ENCODE measurements around the gene ARGLU1.

ARGLU1 gene

GRCh38 chr13:106588367-106588766 lies 20.4 kb upstream of the ARGLU1 start:
- POLR2A ChIA-PET, result no interaction called here
- no peak overlapping the region for H3K4me3 ChIP-seq (ENCODE audit: control insufficient read depth in 1 of 7, extremely low read depth in 1 of 7, insufficient read depth in 4 of 7, low read depth in 2 of 7, low read length in 6 of 7)
- CTCF ChIA-PET, result interaction anchor here (1.1 to 1.4 kb wide), 2 partner anchors 11 to 13 kb away, joined by 4 read pairs; no protein-coding TSS in a partner anchor
- H3K27me3 ChIP-seq (replicated peaks in 2 of 5; ENCODE audit: control insufficient read depth in 4 of 5, insufficient read depth in 5 of 5, low read length in 4 of 5), result no peaks in the 10 kb centered on the region
- H3K4me1 ChIP-seq (ENCODE audit: control extremely low read depth in 1 of 4, control insufficient read depth in 4 of 4, insufficient read depth in 4 of 4, low read length in 3 of 4), result peaks cover 0 to 7% (median 5%) of the 10 kb centered on the region in 4 experiments
- WGBS (ENCODE audit: insufficient coverage), result 100% methylated on average over 3 of the region's 4 CpGs
- H3K36me3 ChIP-seq (ENCODE audit: control insufficient read depth in 4 of 4, insufficient read depth in 4 of 4, low read length in 3 of 4), result no peaks in the 10 kb centered on the region
- H3K27ac ChIP-seq (ENCODE audit: insufficient read depth in 1 of 2, low read depth in 1 of 2, low read length in 2 of 2, poor library complexity in 1 of 2, severe bottlenecking in 2 of 2), result no peak overlapping the region
- H3K9me3 ChIP-seq (ENCODE audit: control extremely low read depth in 1 of 5, control insufficient read depth in 4 of 5, insufficient read depth in 2 of 5, low read depth in 1 of 5, low read length in 4 of 5), result peaks cover 2 to 32% (median 12%) of the 10 kb centered on the region in 5 experiments
- no peak for DNase-seq

GRCh38 chr13:106587787-106588186 lies 19.9 kb upstream of the ARGLU1 start:
- no peak for DNase-seq
- Histone ChIP-seq H3K27ac (ENCODE audit: insufficient read depth in 1 of 2, low read depth in 1 of 2, low read length in 2 of 2, poor library complexity in 1 of 2, severe bottlenecking in 2 of 2) (no peak overlapping the region), H3K9me3 (ENCODE audit: control extremely low read depth in 1 of 5, control insufficient read depth in 4 of 5, insufficient read depth in 2 of 5, low read depth in 1 of 5, low read length in 4 of 5) (peaks cover 2 to 32% (median 12%) of the 10 kb centered on the region in 5 experiments), H3K27me3 (replicated peaks in 2 of 5; ENCODE audit: control insufficient read depth in 4 of 5, insufficient read depth in 5 of 5, low read length in 4 of 5) (no peaks in the 10 kb centered on the region), H3K4me1 (ENCODE audit: control extremely low read depth in 1 of 4, control insufficient read depth in 4 of 4, insufficient read depth in 4 of 4, low read length in 3 of 4) (peaks cover 0 to 1% (median 0%) of the 10 kb centered on the region in 4 experiments), H3K4me3 (ENCODE audit: control insufficient read depth in 1 of 7, extremely low read depth in 1 of 7, insufficient read depth in 4 of 7, low read depth in 2 of 7, low read length in 6 of 7) (no peak overlapping the region), H3K36me3 (ENCODE audit: control insufficient read depth in 4 of 4, insufficient read depth in 4 of 4, low read length in 3 of 4) (no peaks in the 10 kb centered on the region)
- WGBS (ENCODE audit: insufficient coverage), result 100% methylated on average over 2 of the region's 3 CpGs
- ChIA-PET POLR2A (no interaction called here), CTCF (interaction anchor here (1.4 kb wide), 1 partner anchor 12 kb away, joined by 4 read pairs; no protein-coding TSS in a partner anchor)

- WGBS (ENCODE audit: insufficient coverage), result 100% methylated on average over 1 of the region's 4 CpGs
- ChIA-PET POLR2A (no interaction called here), CTCF (no interaction called here)
- peaks cover 2 to 32% (median 12%) of the 10 kb centered on the region in 5 experiments for H3K9me3 ChIP-seq (ENCODE audit: control extremely low read depth in 1 of 5, control insufficient read depth in 4 of 5, insufficient read depth in 2 of 5, low read depth in 1 of 5, low read length in 4 of 5)
- no peaks in the 10 kb centered on the region for H3K36me3 ChIP-seq (ENCODE audit: control insufficient read depth in 4 of 4, insufficient read depth in 4 of 4, low read length in 3 of 4)
- no peaks in the 10 kb centered on the region for H3K4me1 ChIP-seq (ENCODE audit: control extremely low read depth in 1 of 4, control insufficient read depth in 4 of 4, insufficient read depth in 4 of 4, low read length in 3 of 4)
- H3K4me3 ChIP-seq (ENCODE audit: control insufficient read depth in 1 of 7, extremely low read depth in 1 of 7, insufficient read depth in 4 of 7, low read depth in 2 of 7, low read length in 6 of 7), result no peak overlapping the region
- H3K27ac ChIP-seq (ENCODE audit: insufficient read depth in 1 of 2, low read depth in 1 of 2, low read length in 2 of 2, poor library complexity in 1 of 2, severe bottlenecking in 2 of 2), result no peak overlapping the region
- H3K27me3 ChIP-seq (replicated peaks in 2 of 5; ENCODE audit: control insufficient read depth in 4 of 5, insufficient read depth in 5 of 5, low read length in 4 of 5), result no peaks in the 10 kb centered on the region
- no peak for DNase-seq
Measured at GRCh38 chr13:106586648-106587166, 18.8 kb upstream of the ARGLU1 start.

GRCh38 chr13:106581225-106581624 lies 13.3 kb upstream of the ARGLU1 start:
- CTCF ChIA-PET, result interaction anchor here (0.9 to 1.3 kb wide), 2 partner anchors 10 to 15 kb away, joined by 3 read pairs; no protein-coding TSS in a partner anchor
- 100% methylated on average over 2 of the region's 4 CpGs for WGBS (ENCODE audit: insufficient coverage)

GRCh38 chr13:106575896-106576295 lies 8.0 kb upstream of the ARGLU1 start:
- Histone ChIP-seq H3K4me1 (ENCODE audit: control extremely low read depth in 1 of 4, control insufficient read depth in 4 of 4, insufficient read depth in 4 of 4, low read length in 3 of 4) (no peaks in the 10 kb centered on the region), H3K27ac (ENCODE audit: insufficient read depth in 1 of 2, low read depth in 1 of 2, low read length in 2 of 2, poor library complexity in 1 of 2, severe bottlenecking in 2 of 2) (no peak overlapping the region), H3K27me3 (replicated peaks in 2 of 5; ENCODE audit: control insufficient read depth in 4 of 5, insufficient read depth in 5 of 5, low read length in 4 of 5) (no peaks in the 10 kb centered on the region), H3K9me3 (ENCODE audit: control extremely low read depth in 1 of 5, control insufficient read depth in 4 of 5, insufficient read depth in 2 of 5, low read depth in 1 of 5, low read length in 4 of 5) (no peaks in the 10 kb centered on the region), H3K4me3 (ENCODE audit: control insufficient read depth in 1 of 7, extremely low read depth in 1 of 7, insufficient read depth in 4 of 7, low read depth in 2 of 7, low read length in 6 of 7) (no peak overlapping the region), H3K36me3 (ENCODE audit: control insufficient read depth in 4 of 4, insufficient read depth in 4 of 4, low read length in 3 of 4) (no peaks in the 10 kb centered on the region)
- CTCF ChIA-PET, result interaction anchor here (1.3 kb wide), 1 partner anchor 13 kb away, joined by 4 read pairs; no protein-coding TSS in a partner anchor
- POLR2A ChIA-PET, result no interaction called here
- no peak for DNase-seq

More at GRCh38 chr13:106581225-106581624, 13.3 kb upstream of the ARGLU1 start:
- no peak for DNase-seq
- no peak overlapping the region for H3K4me3 ChIP-seq (ENCODE audit: control insufficient read depth in 1 of 7, extremely low read depth in 1 of 7, insufficient read depth in 4 of 7, low read depth in 2 of 7, low read length in 6 of 7)
- no peak overlapping the region for H3K27ac ChIP-seq (ENCODE audit: insufficient read depth in 1 of 2, low read depth in 1 of 2, low read length in 2 of 2, poor library complexity in 1 of 2, severe bottlenecking in 2 of 2)
- no peaks in the 10 kb centered on the region for H3K36me3 ChIP-seq (ENCODE audit: control insufficient read depth in 4 of 4, insufficient read depth in 4 of 4, low read length in 3 of 4)
- no peaks in the 10 kb centered on the region for H3K27me3 ChIP-seq (replicated peaks in 2 of 5; ENCODE audit: control insufficient read depth in 4 of 5, insufficient read depth in 5 of 5, low read length in 4 of 5)
- H3K9me3 ChIP-seq (ENCODE audit: control extremely low read depth in 1 of 5, control insufficient read depth in 4 of 5, insufficient read depth in 2 of 5, low read depth in 1 of 5, low read length in 4 of 5), result peaks cover 2 to 21% (median 12%) of the 10 kb centered on the region in 5 experiments
- H3K4me1 ChIP-seq (ENCODE audit: control extremely low read depth in 1 of 4, control insufficient read depth in 4 of 4, insufficient read depth in 4 of 4, low read length in 3 of 4), result no peaks in the 10 kb centered on the region
- POLR2A ChIA-PET, result no interaction called here

- H3K4me1 ChIP-seq (ENCODE audit: control extremely low read depth in 1 of 4, control insufficient read depth in 4 of 4, insufficient read depth in 4 of 4, low read length in 3 of 4), result peaks cover 0 to 5% (median 1%) of the 10 kb centered on the region in 4 experiments
- CTCF ChIA-PET, result no interaction called here
- no peaks in the 10 kb centered on the region for H3K9me3 ChIP-seq (ENCODE audit: control extremely low read depth in 1 of 5, control insufficient read depth in 4 of 5, insufficient read depth in 2 of 5, low read depth in 1 of 5, low read length in 4 of 5)
- DNase-seq, result no peak
- H3K27ac ChIP-seq (ENCODE audit: insufficient read depth in 1 of 2, low read depth in 1 of 2, low read length in 2 of 2, poor library complexity in 1 of 2, severe bottlenecking in 2 of 2), result no peak overlapping the region
- no peak overlapping the region for H3K4me3 ChIP-seq (ENCODE audit: control insufficient read depth in 1 of 7, extremely low read depth in 1 of 7, insufficient read depth in 4 of 7, low read depth in 2 of 7, low read length in 6 of 7)
- H3K27me3 ChIP-seq (replicated peaks in 2 of 5; ENCODE audit: control insufficient read depth in 4 of 5, insufficient read depth in 5 of 5, low read length in 4 of 5), result no peaks in the 10 kb centered on the region
- 90% methylated on average over 3 of the region's 3 CpGs for WGBS (ENCODE audit: insufficient coverage)
- H3K36me3 ChIP-seq (ENCODE audit: control insufficient read depth in 4 of 4, insufficient read depth in 4 of 4, low read length in 3 of 4), result no peaks in the 10 kb centered on the region
- POLR2A ChIA-PET, result no interaction called here
Measured at GRCh38 chr13:106573868-106574267, 5.9 kb upstream of the ARGLU1 start.

GRCh38 chr13:106573284-106573846 lies 5.4 kb upstream of the ARGLU1 start:
- H3K4me1 ChIP-seq (ENCODE audit: control extremely low read depth in 1 of 4, control insufficient read depth in 4 of 4, insufficient read depth in 4 of 4, low read length in 3 of 4), result peaks cover 1 to 9% (median 5%) of the 10 kb centered on the region in 4 experiments
- no peaks in the 10 kb centered on the region for H3K9me3 ChIP-seq (ENCODE audit: control extremely low read depth in 1 of 5, control insufficient read depth in 4 of 5, insufficient read depth in 2 of 5, low read depth in 1 of 5, low read length in 4 of 5)
- no peak overlapping the region for H3K4me3 ChIP-seq (ENCODE audit: control insufficient read depth in 1 of 7, extremely low read depth in 1 of 7, insufficient read depth in 4 of 7, low read depth in 2 of 7, low read length in 6 of 7)
- POLR2A ChIA-PET, result no interaction called here
- H3K36me3 ChIP-seq (ENCODE audit: control insufficient read depth in 4 of 4, insufficient read depth in 4 of 4, low read length in 3 of 4), result no peaks in the 10 kb centered on the region
- CTCF ChIA-PET, result interaction anchor here (0.7 kb wide), 1 partner anchor 446 kb away, joined by 3 read pairs; no protein-coding TSS in a partner anchor
- H3K27ac ChIP-seq (ENCODE audit: insufficient read depth in 1 of 2, low read depth in 1 of 2, low read length in 2 of 2, poor library complexity in 1 of 2, severe bottlenecking in 2 of 2), result no peak overlapping the region
- H3K27me3 ChIP-seq (replicated peaks in 2 of 5; ENCODE audit: control insufficient read depth in 4 of 5, insufficient read depth in 5 of 5, low read length in 4 of 5), result no peaks in the 10 kb centered on the region
- no peak for DNase-seq
- 100% methylated on average over 3 of the region's 8 CpGs for WGBS (ENCODE audit: insufficient coverage)
